H1 (cell line): ENCODE measurements around the gene CBX2. TPM values are rescaled to one million over a fixed set of nuclear protein-coding genes. Genes with fewer than 3 reads are reported as not detected.

Experiments
- EP300 ChIP-seq, 2 experiments: IDR thresholded peaks; 1 replicate in 1 of 2; 2 replicates in 1 of 2; pipeline ENCODE4 v1.6.1; 2011 to 2012; ENCODE audit warnings: low read depth in 2 of 2, low read length in 2 of 2, mild to moderate bottlenecking in 2 of 2, borderline replicate concordance in 1 of 2, inconsistent platforms in 1 of 2, moderate library complexity in 1 of 2
- POU5F1 ChIP-seq: IDR thresholded peaks from 2 replicates; pipeline ENCODE4 v1.6.1; 2011; ENCODE audit warnings: low read depth, mild to moderate bottlenecking, low read length, moderate library complexity
- polyA plus RNA-seq, 7 experiments: library from polyadenylated mRNA; depleted of rRNA in 3 of 7; stranded (reverse) in 5 of 7; unstranded in 2 of 7; fragments of >200 nt in 5 of 7; fragments of 200-250 nt in 2 of 7; gene quantifications; 1 replicate in 5 of 7; 2 replicates in 1 of 7; 4 replicates in 1 of 7; pipeline versions ENCODE4 v1.2.1 to v1.2.3, GENCODE V29; 2011 to 2013; ENCODE audit warnings: missing spikeins in 2 of 7, mixed read lengths in 2 of 7
- total RNA-seq: library from RNA; stranded (reverse); fragmentation: NEBNext Ultra II Directional; extraction: Animal tissue kit (Norgen Biotek cat#: 25700); gene quantifications from 2 replicates; pipeline ENCODE4 v1.2.1, GENCODE V29; 2021
- TF ChIP-seq, protein P1 (sequence below): IDR thresholded peaks from 2 replicates; pipeline ENCODE4 v1.6.1; 2012; ENCODE audit warnings: low read length, inconsistent platforms

The CBX2 gene
- total and polyA plus RNA-seq, 2 of the 8 experiments (the other 6 are each of a cell fraction or from before 2014, with no cell fraction given) = 64.3 to 83.9 TPM

DNA sequence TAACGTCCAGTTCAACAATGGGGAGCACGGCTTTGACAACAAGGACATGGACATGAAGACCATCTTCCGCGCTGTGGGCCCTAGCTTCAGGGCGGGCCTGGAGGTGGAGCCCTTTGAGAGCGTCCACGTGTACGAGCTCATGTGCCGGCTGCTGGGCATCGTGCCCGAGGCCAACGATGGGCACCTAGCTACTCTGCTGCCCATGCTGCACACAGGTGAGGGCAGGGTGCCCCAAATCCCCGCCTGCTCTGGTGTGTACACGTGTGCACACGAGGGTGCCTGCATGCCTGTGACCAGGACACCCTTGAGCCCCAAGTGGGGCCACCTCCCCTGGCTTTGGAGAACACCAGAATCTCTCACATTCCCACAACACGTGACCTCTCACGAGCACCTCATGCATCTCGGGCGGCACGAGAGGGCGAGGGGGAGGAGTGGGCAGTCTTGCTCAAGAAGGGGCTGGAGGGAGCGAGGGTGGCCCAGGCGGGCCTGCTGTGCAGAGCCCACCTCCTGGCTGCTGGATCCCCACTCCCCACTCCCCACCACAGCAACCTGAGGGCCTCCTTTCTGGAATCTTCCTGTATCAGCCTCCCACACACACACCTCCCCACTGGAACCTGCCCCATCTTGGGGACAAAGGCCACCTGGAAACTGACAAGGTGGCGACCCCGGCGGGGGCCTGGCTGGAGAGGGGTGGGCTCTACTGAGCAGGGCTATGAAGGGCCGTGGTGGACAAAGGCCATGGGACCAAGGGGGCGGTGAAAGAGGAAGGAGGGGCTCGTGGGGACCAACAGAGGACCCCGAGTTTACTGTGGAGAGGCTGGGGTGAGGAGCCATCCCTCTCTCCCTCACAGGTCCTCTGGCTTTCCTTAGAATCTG, 40.7 kb upstream of the CBX2 start (continued):
- TF ChIP-seq, protein P1, sequence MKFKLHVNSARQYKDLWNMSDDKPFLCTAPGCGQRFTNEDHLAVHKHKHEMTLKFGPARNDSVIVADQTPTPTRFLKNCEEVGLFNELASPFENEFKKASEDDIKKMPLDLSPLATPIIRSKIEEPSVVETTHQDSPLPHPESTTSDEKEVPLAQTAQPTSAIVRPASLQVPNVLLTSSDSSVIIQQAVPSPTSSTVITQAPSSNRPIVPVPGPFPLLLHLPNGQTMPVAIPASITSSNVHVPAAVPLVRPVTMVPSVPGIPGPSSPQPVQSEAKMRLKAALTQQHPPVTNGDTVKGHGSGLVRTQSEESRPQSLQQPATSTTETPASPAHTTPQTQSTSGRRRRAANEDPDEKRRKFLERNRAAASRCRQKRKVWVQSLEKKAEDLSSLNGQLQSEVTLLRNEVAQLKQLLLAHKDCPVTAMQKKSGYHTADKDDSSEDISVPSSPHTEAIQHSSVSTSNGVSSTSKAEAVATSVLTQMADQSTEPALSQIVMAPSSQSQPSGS = no peak
- TF ChIP-seq EP300 (IDR thresholded peaks at IDR 0.05; ENCODE audit: borderline replicate concordance in 1 of 2, low read depth in 2 of 2, low read length in 2 of 2) = no peak
- no peak for TF ChIP-seq POU5F1
